Measurements from ENCODE around the gene CLDN8. TPM values are rescaled to one million over a fixed set of nuclear protein-coding genes. Genes with fewer than 3 reads are reported as not detected.

Gene CLDN8
- total RNA-seq, 1 experiment from 2014 or later = not detected

- Histone ChIP-seq H3K9me3 (ENCODE audit: control insufficient read depth in 1 of 2, insufficient read depth in 1 of 2, low read depth in 1 of 2, low read length in 2 of 2) (peaks cover 8 to 30% of the 10 kb centered on the region in 2 experiments; a peak in 3 of 4 replicates), H3K9ac (ENCODE audit: low read length) (no peak overlapping the region), H3K9me2 (ENCODE audit: insufficient read depth) (no peaks in the 10 kb centered on the region), H3K4me2 (ENCODE audit: low read length) (no peak overlapping the region), H3K4me1 (ENCODE audit: control insufficient read depth in 1 of 2, insufficient read depth in 2 of 2, low read length in 2 of 2) (no peaks in the 10 kb centered on the region), H3K36me3 (ENCODE audit: control insufficient read depth in 1 of 2, insufficient read depth in 2 of 2, low read length in 2 of 2) (no peaks in the 10 kb centered on the region), H3K27me3 (ENCODE audit: insufficient read depth, low read length) (no peaks in the 10 kb centered on the region), H3K27ac (ENCODE audit: low read depth, low read length) (no peak overlapping the region), H4K20me1 (ENCODE audit: insufficient read depth) (no peaks in the 10 kb centered on the region), H3K4me3 (replicated peaks in 1 of 2; ENCODE audit: low read depth in 1 of 2, low read length in 2 of 2) (no peak overlapping the region), H3K79me2 (ENCODE audit: insufficient read depth, low read length) (no peaks in the 10 kb centered on the region), H2AFZ (ENCODE audit: low read depth, low read length, poor library complexity, severe bottlenecking) (no peak overlapping the region)
- ChIA-PET POLR2A (no interaction called here), RAD21 (ENCODE audit: low non-redundant PET in 1 of 2, low total read pairs in 2 of 2, uncharacterized antibody in 2 of 2, unreplicated experiment in 2 of 2) (no interaction called here), CTCF (no interaction called here)
- DNase-seq (ENCODE audit: low read depth, low spot score) = no peak
- ATAC-seq = no peak
- 0 out of 2 replicates have a peak, but pooled peaks have one; percentile 6 for TF ChIP-seq RAD21 (IDR thresholded peaks at IDR 0.05; ENCODE audit: low read depth)
- TF ChIP-seq, protein P1, sequence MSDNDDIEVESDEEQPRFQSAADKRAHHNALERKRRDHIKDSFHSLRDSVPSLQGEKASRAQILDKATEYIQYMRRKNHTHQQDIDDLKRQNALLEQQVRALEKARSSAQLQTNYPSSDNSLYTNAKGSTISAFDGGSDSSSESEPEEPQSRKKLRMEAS (IDR thresholded peaks at IDR 0.05) = no peak
- TF ChIP-seq EZH2 (IDR thresholded peaks at IDR 0.05) = no peak
- TF ChIP-seq ZNF274 (IDR thresholded peaks at IDR 0.05; ENCODE audit: low read depth, low read length) = no peak
- TF ChIP-seq, protein P2, sequence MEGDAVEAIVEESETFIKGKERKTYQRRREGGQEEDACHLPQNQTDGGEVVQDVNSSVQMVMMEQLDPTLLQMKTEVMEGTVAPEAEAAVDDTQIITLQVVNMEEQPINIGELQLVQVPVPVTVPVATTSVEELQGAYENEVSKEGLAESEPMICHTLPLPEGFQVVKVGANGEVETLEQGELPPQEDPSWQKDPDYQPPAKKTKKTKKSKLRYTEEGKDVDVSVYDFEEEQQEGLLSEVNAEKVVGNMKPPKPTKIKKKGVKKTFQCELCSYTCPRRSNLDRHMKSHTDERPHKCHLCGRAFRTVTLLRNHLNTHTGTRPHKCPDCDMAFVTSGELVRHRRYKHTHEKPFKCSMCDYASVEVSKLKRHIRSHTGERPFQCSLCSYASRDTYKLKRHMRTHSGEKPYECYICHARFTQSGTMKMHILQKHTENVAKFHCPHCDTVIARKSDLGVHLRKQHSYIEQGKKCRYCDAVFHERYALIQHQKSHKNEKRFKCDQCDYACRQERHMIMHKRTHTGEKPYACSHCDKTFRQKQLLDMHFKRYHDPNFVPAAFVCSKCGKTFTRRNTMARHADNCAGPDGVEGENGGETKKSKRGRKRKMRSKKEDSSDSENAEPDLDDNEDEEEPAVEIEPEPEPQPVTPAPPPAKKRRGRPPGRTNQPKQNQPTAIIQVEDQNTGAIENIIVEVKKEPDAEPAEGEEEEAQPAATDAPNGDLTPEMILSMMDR (IDR thresholded peaks at IDR 0.05 in 2 of 3, conservative IDR thresholded peaks at IDR 0.05 in 1 of 3; ENCODE audit: borderline replicate concordance in 1 of 3, insufficient read depth in 1 of 3, low read depth in 2 of 3, low read length in 2 of 3) = peak in 2 of 3 experiments; percentile 16 to 44; a peak in 1 of 6 replicates
- TF ChIP-seq, protein P3, sequence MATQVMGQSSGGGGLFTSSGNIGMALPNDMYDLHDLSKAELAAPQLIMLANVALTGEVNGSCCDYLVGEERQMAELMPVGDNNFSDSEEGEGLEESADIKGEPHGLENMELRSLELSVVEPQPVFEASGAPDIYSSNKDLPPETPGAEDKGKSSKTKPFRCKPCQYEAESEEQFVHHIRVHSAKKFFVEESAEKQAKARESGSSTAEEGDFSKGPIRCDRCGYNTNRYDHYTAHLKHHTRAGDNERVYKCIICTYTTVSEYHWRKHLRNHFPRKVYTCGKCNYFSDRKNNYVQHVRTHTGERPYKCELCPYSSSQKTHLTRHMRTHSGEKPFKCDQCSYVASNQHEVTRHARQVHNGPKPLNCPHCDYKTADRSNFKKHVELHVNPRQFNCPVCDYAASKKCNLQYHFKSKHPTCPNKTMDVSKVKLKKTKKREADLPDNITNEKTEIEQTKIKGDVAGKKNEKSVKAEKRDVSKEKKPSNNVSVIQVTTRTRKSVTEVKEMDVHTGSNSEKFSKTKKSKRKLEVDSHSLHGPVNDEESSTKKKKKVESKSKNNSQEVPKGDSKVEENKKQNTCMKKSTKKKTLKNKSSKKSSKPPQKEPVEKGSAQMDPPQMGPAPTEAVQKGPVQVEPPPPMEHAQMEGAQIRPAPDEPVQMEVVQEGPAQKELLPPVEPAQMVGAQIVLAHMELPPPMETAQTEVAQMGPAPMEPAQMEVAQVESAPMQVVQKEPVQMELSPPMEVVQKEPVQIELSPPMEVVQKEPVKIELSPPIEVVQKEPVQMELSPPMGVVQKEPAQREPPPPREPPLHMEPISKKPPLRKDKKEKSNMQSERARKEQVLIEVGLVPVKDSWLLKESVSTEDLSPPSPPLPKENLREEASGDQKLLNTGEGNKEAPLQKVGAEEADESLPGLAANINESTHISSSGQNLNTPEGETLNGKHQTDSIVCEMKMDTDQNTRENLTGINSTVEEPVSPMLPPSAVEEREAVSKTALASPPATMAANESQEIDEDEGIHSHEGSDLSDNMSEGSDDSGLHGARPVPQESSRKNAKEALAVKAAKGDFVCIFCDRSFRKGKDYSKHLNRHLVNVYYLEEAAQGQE (IDR thresholded peaks at IDR 0.05; ENCODE audit: low read depth) = no peak
- TF ChIP-seq JUND (IDR thresholded peaks at IDR 0.05) = no peak
- no peak for TF ChIP-seq POLR2A (IDR thresholded peaks at IDR 0.05; ENCODE audit: borderline replicate concordance, extremely low read depth, insufficient read depth, insufficient read length)
- BruUV-seq (replicated peaks) = no TSS peak
- intact Hi-C loops (cut with micrococcal nuclease) = no loop called here
Observed at GRCh38 chr21:30194701-30195299, 21.1 kb downstream of the CLDN8 start.
